ENCODE data around the gene FAM168A.

The FAM168A gene

DNA sequence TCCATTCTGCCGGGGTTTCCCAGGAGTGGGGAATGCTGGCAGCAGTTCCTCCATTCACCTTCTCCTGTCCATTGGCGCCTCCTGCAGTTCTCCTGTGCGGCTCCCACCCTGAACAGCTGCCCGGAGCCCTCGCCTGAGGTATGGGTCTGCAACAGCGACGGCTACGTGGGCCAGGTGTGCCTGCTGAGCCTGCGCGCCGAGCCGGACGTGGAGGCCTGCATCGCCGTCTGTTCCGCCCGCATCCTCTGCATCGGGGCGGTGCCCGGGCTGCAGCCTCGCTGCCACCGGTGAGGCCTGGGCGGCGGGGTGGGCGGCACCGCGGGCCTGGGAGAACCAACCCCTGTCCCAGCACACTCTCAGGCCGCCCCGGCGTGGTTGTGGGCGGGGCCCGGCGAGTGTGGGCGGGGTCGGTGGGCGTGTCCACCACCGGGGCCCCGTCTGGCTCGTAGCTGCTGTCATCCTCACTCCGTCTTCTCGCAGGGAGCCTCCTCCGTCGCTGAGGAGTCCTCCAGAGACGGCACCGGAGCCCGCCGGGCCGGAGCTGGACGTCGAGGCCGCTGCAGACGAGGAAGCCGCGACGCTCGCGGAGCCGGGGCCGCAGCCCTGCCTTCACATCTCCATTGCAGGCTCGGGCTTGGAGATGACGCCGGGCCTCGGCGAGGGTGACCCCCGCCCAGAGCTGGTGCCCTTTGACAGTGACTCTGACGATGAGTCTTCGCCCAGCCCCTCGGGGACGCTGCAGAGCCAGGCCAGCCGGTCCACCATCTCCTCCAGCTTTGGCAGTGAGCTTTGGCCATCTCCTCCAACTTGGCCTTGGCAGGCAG lies 235.7 kb downstream of the FAM168A start:
- no peak for DNase-seq

GRCh38 chr11:73360743-73361369 lies 237.1 kb downstream of the FAM168A start:
- no peak for DNase-seq

DNA sequence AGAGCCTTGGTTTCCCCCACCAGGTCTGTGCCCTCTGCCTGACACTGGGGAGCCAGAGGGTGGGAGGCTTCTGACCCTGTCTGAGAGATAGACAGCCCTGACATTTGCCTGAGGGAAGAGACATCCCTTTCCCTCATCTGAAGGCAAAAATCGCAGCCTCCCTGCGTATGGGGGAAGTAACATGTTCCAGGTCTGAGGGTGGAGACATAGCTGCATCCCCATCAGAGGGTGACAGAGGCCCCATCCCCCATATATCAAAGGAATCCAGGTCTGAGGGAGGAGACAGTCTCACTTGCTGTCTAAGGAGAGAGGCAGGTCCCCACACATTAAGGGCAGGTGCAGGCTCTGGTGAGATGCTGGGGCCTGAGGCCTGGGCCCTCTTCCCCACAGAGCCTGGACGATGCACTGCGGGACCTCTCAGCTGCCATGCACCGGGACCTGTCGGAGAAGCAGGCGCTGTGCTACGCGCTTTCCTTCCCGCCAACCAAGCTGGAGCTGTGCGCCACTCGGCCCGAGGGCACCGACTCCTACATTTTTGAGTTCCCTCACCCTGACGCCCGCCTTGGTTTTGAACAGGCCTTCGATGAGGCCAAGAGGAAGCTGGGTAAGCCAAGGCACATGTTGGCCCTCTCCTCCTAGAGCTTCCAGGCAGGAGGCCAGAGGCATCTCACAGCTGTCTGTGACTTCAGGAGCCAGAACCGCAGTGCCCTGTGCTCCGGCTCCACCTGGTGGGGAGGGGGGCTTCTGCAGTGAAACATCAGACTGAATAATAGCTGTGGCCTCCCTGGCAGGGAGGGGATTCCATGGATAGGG lies 237.8 kb downstream of the FAM168A start:
- no peak for DNase-seq

- no peak for DNase-seq
Observed at GRCh38 chr11:73359341-73359740, 238.6 kb downstream of the FAM168A start.

DNA sequence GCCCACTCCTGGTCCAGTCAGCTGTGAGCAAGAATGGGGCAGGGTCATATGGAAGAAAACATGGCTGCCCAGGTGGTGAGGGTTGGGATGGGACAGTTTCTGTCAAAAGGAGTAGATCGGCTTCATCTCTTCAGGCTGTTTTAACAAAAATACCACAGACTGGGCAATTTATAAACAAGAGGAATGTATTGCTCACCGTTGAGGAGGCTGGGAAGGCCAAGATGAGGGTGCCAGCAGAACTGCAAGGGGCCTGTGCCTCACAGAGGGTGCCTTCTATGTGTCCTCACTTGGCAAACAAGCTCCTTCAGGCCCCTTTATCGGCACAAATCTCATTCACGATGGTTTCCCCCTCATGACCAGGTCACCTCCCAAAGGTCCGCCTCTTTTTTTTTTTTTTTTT lies 239.8 kb downstream of the FAM168A start:
- DNase-seq, result no peak

- no peak for DNase-seq
Observed at GRCh38 chr11:73356979-73357860, 240.7 kb downstream of the FAM168A start.

GRCh38 chr11:73355109-73355508 lies 242.8 kb downstream of the FAM168A start:
- no peak for DNase-seq

DNA sequence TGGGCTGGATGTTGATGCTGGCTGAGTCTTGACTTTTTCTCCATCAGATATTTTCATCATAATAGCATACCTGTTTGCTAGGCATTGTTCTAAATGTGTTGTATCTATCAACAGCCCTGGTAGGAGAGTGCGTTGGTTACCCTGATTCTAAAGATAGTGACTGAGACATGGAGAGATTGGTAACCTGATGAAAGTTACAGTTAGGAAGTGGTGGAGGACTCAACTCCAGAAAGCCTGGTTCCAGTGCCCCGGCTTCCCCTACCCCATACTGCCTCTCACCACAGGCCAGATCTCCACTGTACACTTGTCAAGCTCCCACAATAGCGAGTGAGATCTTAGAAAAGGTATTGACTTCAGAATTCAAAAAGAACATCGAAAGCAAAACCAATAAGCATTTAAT lies 244.5 kb downstream of the FAM168A start:
- DNase-seq, result no peak

DNA sequence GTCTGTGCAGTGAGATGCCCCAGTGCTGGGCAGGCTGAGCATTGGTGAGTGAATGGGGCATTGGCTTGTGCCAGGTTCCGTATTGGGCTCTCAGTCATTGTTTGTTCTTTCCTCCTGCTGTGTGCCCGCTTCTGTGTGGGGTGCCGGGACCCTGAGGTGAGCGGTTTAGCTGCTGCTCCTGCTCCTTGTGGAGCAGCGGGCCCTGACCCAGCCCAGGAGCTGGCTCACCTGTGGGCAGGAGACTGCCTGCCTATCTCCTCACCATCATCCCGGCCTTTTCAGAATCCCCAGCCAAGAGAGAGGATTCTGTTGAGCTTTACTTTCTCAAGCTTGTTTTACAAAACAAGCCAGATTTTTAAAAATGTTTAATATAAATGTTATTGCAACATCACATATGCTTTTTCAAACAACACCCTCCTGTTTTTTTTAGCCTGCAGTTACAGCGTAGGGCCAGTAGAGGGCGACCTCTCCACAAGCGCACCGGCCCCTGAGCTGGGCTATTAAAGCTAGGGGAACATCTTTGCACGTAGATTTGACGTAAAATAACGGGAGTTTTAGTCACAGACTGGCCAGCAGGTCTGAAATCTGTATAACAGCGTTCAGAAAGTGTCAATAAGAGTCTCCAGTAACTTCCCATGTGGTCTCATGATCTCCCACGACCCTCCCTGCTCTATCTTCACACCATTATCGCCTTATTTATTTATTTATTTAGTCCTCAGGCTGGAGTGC lies 246.8 kb downstream of the FAM168A start:
- DNase-seq, result peak; percentile 76

Measured in CD4-positive, alpha-beta T cell treated with Interleukin-4 for 1 hour (primary cell).